NOMO-1 treated with dmso at 0.1 percent for 144 hours (cell line): ENCODE results near the gene MSANTD7.
A peak's percentile ranks its signal among the peaks of the same experiment; 100 is the strongest.
"Not testable (repeated sequence)": the region's sequence is repeated elsewhere in the genome, so short reads cannot be mapped to it uniquely, and the experiment has no call there.

Source experiments
- DNase-seq: peaks from one replicate; lab custom pipeline; 2025; ENCODE audit not compliant: unreplicated experiment; lab: John Stamatoyannopoulos, UW

The MSANTD7 gene

GRCh38 chr10:14837003-14837756 lies 926 bp upstream of the MSANTD7 start:
- DNase-seq, result no peak

DNA sequence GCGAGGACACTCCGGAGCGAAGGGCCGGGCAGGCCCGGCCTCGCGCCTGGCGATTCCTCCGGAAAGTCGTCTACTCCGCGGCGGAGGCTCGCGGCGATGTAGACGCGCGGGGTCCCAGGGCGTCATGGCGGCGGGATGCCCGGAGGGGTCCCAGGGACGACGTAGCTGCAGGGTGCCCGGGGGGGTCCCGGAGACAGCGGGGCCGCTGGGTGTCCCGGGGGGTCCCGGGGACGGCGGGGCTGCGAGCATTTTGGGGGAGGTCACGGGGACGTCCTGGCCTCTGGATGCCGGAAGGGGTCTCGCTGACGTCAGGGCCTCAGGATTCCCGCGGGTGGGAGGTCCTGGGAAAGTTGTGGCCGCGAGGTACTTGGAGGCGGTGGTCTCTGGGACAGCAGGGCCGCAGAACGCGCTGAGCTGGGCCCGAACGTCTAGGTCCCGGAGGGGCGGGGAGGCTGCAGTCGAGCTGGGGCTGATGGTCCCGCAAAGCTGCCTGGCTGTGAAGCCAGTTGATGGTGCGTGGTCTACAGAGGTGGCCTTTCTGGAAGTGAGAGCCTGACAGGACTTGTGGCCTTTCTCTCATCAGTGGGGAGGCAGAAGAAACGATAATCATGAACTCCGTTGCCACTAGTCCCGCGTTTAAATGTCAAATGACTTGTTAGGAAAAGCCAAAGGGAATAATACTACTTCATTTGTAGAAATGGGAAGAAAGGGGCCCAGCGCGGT lies 637 bp downstream of the MSANTD7 start:
- DNase-seq, result peak; percentile 3

DNA sequence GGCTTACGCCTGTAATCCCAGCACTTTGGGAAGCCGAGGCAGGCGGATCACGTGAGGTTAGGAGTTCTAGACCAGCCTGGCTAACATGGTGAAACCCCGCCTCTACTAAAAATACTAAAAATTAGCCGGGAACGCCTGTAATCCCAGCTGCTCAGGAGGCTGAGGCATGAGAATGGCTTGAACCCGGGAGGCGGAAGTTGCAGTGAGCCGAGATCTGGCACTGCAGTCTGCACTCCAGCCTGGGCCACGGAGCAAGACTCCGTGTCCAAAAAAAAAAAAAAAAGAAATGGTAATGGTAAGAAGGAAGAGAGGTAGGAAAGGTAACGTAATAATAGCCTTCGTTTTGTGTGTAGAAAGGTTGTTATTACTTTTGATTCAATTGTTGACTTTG lies 1.2 kb downstream of the MSANTD7 start:
- no peak for DNase-seq

DNA sequence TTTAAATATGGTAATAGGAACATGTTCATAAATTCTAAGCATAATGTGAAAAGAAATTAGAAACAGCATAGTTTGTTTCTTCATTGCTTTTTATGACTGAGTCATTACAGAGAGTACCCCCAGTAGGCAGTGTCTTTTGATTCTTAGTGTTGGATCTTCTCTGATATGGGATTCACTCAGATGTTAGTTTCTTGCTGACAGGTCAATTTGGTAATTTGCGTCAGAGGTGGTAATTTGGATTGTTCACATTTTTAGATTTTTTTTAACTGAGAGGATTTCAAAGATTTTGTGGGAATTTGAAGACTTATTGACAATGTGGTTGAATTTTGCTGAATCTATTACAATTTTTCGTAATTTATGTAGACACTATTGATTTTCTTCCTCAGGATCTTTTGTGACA lies 2.1 kb downstream of the MSANTD7 start:
- DNase-seq, result no peak

GRCh38 chr10:14843327-14843988 lies 5.4 kb downstream of the MSANTD7 start:
- no peak for DNase-seq

DNA sequence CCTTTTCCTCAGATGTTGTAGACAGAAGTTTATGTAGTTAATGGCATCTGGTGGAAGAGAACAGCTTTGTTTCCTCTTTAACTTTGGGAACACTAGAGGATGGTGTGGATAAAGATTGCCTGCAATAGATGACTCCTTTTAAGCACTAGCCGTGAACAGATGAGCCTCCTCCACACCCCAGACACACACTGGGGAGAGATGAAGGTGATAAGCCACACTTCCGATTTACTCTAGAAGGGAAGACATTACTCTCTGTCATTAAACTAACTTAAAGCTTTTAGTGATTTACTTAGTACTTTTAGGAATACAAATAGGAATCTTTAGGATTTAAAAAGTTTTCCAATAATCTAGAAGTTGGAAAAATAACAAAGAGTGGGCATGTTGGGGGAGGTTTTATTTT lies 6.8 kb downstream of the MSANTD7 start:
- no peak for DNase-seq

- no peak for DNase-seq
Observed at GRCh38 chr10:14852236-14852635, 14.1 kb downstream of the MSANTD7 start.

DNA sequence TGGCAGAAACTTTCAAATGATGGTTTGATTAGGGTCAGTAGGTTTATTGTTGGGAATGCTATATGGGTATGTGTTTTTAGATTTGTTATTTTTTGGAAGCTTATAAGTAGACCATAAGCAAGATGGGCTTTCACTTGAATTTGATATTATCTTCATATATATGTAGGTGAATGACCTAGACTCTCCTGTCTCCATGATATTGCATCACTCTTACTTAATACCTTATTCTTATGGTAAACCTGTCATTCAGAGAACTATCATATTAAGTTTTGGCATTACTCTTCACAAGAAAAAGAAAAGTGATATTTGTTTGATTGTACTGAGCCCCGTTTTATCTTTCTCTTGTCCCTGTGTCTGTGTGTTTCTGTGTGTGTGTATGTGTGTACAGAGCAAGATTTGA lies 17.3 kb downstream of the MSANTD7 start:
- DNase-seq, result no peak

DNA sequence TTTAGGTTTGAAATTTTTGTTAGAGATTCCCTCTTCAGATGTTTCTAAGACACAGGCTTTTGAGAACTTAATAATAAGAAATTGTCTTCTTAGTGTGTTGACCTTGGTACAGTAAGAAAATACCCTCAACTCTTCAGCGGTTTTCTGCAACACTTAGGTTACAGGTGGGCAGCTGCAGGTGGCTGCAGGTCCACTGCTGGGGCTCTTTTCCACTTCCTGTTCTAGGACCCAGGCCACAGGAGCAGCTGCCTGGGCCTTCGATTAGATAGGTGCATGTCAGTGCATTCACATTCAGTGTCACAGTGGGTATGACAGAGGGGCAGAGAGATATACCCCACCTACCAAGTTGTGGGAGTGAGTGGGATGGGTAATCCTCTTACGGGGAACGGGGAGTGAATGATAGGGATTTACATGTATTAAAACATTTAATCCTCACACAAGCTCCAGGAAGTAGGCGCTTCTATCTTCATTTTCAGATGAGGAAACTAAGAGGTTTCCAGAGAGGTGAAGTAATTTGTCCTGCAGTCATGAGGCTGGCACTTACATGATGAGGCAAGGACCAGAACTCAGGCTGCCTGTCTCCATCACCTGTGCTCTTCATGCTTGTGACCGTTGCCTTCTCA lies 20.3 kb downstream of the MSANTD7 start:
- DNase-seq, result no peak

DNA sequence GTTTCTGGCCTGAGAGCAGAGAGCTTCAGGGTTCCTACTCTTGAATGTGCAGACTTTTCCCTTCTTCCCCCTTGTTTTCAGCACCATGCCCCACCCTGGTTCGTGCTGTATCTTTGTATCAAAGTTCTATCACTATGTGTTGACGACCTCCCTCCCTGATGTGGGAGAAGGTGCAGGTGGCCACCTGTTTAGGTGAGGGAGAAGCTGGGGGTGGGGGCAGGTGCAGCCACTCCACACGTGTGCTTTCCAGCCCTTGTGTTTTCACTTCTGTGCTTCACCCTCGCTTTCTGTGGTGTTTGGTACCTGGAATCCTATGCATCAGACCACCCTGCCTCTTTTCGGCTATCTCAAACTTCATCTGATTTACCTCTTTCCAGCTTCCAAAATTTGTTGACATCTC lies 20.9 kb downstream of the MSANTD7 start:
- no peak for DNase-seq

GRCh38 chr10:14859775-14860174 lies 21.7 kb downstream of the MSANTD7 start:
- no peak for DNase-seq

GRCh38 chr10:14860791-14861190 lies 22.7 kb downstream of the MSANTD7 start:
- DNase-seq, result no peak

- not testable (repeated sequence) for DNase-seq
Observed at GRCh38 chr10:14864466-14864865, 26.4 kb downstream of the MSANTD7 start.

DNA sequence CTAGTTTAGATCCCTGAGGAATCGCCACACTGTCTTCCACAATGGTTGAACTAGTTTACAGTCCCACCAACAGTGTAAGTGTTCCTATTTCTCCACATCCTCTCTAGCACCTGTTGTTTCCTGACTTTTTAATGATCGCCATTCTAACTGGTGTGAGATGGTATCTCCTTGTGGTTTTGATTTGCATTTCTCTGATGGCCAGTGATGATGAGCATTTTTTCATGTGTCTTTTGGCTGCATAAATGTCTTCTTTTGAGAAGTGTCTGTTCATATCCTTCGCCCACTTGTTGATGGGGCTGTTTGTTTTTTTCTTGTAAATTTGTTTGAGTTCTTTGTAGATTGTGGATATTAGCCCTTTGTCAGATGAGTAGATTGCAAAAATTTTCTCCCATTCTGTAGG lies 26.8 kb downstream of the MSANTD7 start:
- DNase-seq, result not testable (repeated sequence)

- DNase-seq, result no peak
Observed at GRCh38 chr10:14873090-14873760, 35.1 kb downstream of the MSANTD7 start.

DNA sequence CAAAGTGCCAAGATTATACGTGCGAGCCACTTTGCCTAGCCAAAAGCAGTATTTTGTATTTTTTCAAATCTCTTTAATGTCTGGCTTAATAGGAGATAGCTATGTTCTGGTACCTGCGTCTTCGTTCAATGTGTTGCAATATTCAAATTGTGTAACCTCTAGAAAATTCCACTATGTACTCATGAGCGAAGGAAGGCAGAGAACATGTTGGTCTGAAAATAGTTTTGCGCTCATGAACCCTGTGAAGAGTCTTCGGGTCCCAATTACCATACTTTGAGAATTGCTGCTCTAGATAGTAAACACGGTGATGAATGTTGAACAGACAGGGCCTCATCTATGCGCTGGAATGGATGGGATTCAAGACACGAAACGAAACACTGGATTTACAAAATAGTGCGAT lies 37.8 kb downstream of the MSANTD7 start:
- no peak for DNase-seq

GRCh38 chr10:14876764-14877163 lies 38.7 kb downstream of the MSANTD7 start:
- no peak for DNase-seq

DNA sequence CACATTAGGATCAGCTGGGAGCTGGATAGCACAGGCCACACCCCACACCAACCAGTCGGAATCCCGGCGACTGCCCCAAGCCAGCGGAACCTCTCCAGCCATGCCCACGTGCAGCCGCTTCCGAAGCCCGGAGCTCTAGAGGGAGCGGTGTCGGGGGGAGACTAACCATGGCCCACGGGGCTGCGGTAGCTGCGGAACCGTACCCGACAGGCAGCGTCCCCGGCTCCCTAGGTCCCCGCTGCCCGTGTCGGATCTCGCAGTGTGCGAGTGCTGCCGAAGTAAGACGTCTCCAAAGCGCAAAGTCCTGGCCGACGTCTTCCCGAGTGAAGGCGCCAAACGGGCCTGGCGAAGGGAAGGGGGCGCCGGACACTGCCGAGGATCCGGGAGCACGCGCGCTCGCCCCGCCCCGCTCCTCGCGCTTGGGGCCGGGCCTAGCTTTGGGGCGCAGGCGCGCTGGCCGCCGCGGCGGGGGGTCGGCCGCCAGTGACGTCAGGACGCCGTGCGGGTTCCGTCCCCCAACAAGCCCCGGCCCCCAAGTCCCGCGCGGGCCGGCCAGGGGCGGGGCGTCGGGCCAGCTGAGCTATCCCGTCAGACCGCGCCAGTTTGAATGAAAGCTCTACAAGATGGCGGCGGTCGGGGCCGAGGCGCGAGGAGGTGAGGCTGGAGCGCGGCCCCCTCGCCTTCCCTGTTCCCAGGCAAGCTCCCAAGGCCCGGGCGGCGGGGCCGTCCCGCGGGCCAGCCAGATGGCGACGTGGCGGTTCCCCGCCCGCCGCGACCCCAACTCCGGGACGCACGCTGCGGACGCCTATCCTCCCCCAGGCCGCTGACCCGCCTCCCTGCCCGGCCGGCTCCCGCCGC lies 40.4 kb downstream of the MSANTD7 start, which contains the start of gene SUV39H2:
TSS of gene SUV39H2 (plus strand) at position 601 of the 858 bp plus-strand sequence. CDS start at position 624, 23 bp downstream.
- peak; percentile 84 for DNase-seq

GRCh38 chr10:14879124-14879927 lies 41.2 kb downstream of the MSANTD7 start:
- DNase-seq, result no peak
